ENCODE data around the gene MAG. TPM values are rescaled to one million over a fixed set of nuclear protein-coding genes. Genes with fewer than 3 reads are reported as not detected.

The MAG gene
- total RNA-seq, 1 experiment from 2014 or later, result 13.4 TPM

DNA sequence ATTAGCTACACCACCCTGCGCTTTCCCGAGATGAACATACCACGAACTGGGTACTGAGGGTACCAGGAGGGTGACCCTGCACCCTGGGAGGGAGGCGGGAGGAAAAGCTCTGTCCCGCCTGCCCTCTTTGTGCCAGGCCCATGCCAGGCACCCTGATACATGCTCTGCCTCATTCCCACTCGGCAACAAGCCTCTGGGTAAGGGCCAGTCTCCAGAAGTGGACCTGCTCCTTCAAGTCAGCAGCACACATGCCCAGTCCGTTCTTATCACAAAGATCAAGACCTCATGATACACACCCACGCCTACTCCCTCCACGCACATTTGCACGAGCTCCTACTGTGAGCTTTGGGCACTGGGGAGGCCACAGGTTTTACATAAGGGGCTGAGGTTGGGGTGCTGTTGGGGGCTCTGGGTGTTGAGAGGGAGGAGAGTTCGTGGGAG, 53.7 kb downstream of the MAG start:
- Histone ChIP-seq H3K4me2 (no peak overlapping the region), H3K4me3 (no peak overlapping the region), H2AFZ (no peak overlapping the region), H3K4me1 (replicated peaks; ENCODE audit: insufficient read depth) (no peaks in the 10 kb centered on the region), H3K36me3 (ENCODE audit: low read depth) (0 out of 2 replicates have a peak, but pooled peaks cover 4% of the 10 kb centered on the region), H3K9me2 (ENCODE audit: insufficient read depth) (no peaks in the 10 kb centered on the region), H3K27me3 (ENCODE audit: insufficient read depth, low read depth) (no peaks in the 10 kb centered on the region), H3K9me3 (ENCODE audit: insufficient read depth, low read depth) (no peaks in the 10 kb centered on the region), H3K27ac (no peak overlapping the region), H3F3A (ENCODE audit: insufficient read depth, low read depth) (0 out of 2 replicates have a peak, but pooled peaks cover 3% of the 10 kb centered on the region), H4K20me1 (ENCODE audit: insufficient read depth) (no peaks in the 10 kb centered on the region), H3K79me2 (ENCODE audit: low read depth) (no peaks in the 10 kb centered on the region)
- intact Hi-C loops (cut with micrococcal nuclease; ENCODE audit: unreplicated experiment), result no loop called here
- no TSS peak for BruUV-seq (replicated peaks)
- POLR2A ChIA-PET (ENCODE audit: unreplicated experiment), result no interaction called here
- no peak for DNase-seq
- TF ChIP-seq EZH2 (IDR thresholded peaks at IDR 0.05; ENCODE audit: low read depth), result no peak
- TF ChIP-seq, protein P1, sequence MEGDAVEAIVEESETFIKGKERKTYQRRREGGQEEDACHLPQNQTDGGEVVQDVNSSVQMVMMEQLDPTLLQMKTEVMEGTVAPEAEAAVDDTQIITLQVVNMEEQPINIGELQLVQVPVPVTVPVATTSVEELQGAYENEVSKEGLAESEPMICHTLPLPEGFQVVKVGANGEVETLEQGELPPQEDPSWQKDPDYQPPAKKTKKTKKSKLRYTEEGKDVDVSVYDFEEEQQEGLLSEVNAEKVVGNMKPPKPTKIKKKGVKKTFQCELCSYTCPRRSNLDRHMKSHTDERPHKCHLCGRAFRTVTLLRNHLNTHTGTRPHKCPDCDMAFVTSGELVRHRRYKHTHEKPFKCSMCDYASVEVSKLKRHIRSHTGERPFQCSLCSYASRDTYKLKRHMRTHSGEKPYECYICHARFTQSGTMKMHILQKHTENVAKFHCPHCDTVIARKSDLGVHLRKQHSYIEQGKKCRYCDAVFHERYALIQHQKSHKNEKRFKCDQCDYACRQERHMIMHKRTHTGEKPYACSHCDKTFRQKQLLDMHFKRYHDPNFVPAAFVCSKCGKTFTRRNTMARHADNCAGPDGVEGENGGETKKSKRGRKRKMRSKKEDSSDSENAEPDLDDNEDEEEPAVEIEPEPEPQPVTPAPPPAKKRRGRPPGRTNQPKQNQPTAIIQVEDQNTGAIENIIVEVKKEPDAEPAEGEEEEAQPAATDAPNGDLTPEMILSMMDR (conservative IDR thresholded peaks at IDR 0.05), result no peak
- CTCF ChIA-PET, result no interaction called here

DNA sequence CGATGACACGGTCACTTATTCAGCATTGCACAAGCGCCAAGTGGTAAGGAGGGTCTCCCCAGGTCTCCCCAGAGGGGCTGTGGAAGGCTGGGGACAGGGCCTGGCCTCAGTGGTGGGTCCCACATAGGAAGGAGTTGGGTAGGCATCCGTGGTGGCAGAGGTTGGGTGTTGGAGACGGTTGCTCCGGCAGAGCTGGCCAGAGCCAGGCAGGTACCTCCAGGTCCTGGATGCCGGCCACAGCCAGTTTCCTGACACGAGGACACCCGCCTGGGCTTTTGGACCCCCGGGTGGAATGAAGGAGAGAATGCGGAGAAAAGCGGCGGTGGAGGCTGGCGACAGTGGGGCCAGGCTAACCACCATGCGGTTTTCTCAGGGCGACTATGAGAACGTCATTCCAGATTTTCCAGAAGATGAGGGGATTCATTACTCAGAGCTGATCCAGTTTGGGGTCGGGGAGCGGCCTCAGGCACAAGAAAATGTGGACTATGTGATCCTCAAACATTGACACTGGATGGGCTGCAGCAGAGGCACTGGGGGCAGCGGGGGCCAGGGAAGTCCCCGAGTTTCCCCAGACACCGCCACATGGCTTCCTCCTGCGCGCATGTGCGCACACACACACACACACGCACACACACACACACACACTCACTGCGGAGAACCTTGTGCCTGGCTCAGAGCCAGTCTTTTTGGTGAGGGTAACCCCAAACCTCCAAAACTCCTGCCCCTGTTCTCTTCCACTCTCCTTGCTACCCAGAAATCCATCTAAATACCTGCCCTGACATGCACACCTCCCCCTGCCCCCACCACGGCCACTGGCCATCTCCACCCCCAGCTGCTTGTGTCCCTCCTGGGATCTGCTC, 54.5 kb downstream of the MAG start:
- H3K9me3 ChIP-seq (ENCODE audit: insufficient read depth, low read depth), result no peaks in the 10 kb centered on the region
- H3K27ac ChIP-seq, result no peak overlapping the region
- H4K20me1 ChIP-seq (ENCODE audit: insufficient read depth), result no peaks in the 10 kb centered on the region
- H3K4me2 ChIP-seq, result no peak overlapping the region
- ChIA-PET POLR2A (ENCODE audit: unreplicated experiment) (no interaction called here), CTCF (no interaction called here)
- BruUV-seq (replicated peaks), result TSS peak; percentile 36
- H3K36me3 ChIP-seq (ENCODE audit: low read depth), result 0 out of 2 replicates have a peak, but pooled peaks cover 4% of the 10 kb centered on the region
- H3K27me3 ChIP-seq (ENCODE audit: insufficient read depth, low read depth), result no peaks in the 10 kb centered on the region
- H3K4me3 ChIP-seq, result no peak overlapping the region
- TF ChIP-seq, protein P1 (conservative IDR thresholded peaks at IDR 0.05), result no peak
- intact Hi-C loops (cut with micrococcal nuclease; ENCODE audit: unreplicated experiment), result no loop called here
- DNase-seq, result no peak
- H3F3A ChIP-seq (ENCODE audit: insufficient read depth, low read depth), result 0 out of 2 replicates have a peak, but pooled peaks cover 3% of the 10 kb centered on the region
- H3K4me1 ChIP-seq (replicated peaks; ENCODE audit: insufficient read depth), result no peaks in the 10 kb centered on the region
- H3K9me2 ChIP-seq (ENCODE audit: insufficient read depth), result no peaks in the 10 kb centered on the region
- no peak overlapping the region for H2AFZ ChIP-seq
- H3K79me2 ChIP-seq (ENCODE audit: low read depth), result no peaks in the 10 kb centered on the region

DNA sequence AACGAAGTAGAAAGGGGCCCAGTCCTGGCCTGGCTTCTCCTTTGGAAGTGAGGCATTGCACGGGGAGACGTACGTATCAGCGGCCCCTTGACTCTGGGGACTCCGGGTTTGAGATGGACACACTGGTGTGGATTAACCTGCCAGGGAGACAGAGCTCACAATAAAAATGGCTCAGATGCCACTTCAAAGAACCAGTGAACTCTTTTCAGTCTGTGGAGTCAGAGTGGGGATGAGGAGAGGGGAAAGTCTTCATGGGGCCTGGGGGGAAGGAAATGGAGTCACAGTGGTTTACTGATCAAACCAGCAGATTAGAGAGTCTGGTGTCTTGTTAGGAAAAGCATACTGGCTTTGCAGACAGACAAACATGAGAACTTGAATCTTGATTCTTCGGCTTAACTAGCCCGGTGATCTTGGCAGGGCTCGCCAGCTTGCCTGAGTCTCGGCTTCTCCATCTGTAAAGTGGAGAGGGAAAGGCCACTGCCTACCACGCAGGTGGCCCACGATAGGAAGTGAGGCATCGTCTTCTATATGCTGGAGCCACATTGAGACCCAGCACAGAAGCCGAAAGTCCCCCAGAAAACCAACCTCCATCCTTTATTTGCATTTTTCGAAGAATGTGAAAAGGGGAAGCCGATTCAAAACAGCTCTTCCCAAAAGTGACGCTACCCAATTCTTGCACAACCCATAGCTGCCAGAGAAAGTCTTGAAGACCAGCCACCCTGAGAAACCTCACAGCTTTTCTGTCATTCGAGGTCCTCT, 55.4 kb downstream of the MAG start, which contains the start of gene FFAR1:
FFAR1 (plus strand) TSS at position 732 of the 759 bp plus-strand sequence. CDS start 3,650 bp downstream, outside the sequence.
- no peaks in the 10 kb centered on the region for H3K27me3 ChIP-seq (ENCODE audit: insufficient read depth, low read depth)
- H3K79me2 ChIP-seq (ENCODE audit: low read depth), result no peaks in the 10 kb centered on the region
- intact Hi-C loops (cut with micrococcal nuclease; ENCODE audit: unreplicated experiment), result no loop called here
- H3K4me2 ChIP-seq, result no peak within 1 kb of the TSS
- TF ChIP-seq EZH2 (IDR thresholded peaks at IDR 0.05; ENCODE audit: low read depth), result no peak
- TF ChIP-seq, protein P1 (conservative IDR thresholded peaks at IDR 0.05), result no peak
- no peak for DNase-seq
- no peak within 1 kb of the TSS for H3K27ac ChIP-seq
- no TSS peak for BruUV-seq (replicated peaks)
- 0 out of 2 replicates have a peak, but pooled peaks cover 4% of the 10 kb centered on the region for H3K36me3 ChIP-seq (ENCODE audit: low read depth)
- H4K20me1 ChIP-seq (ENCODE audit: insufficient read depth), result no peaks in the 10 kb centered on the region
- H3K9me2 ChIP-seq (ENCODE audit: insufficient read depth), result no peaks in the 10 kb centered on the region
- CTCF ChIA-PET, result no interaction called here
- H3K9me3 ChIP-seq (ENCODE audit: insufficient read depth, low read depth), result no peaks in the 10 kb centered on the region
- 0 out of 2 replicates have a peak, but pooled peaks cover 3% of the 10 kb centered on the region for H3F3A ChIP-seq (ENCODE audit: insufficient read depth, low read depth)
- H2AFZ ChIP-seq, result no peak within 1 kb of the TSS
- POLR2A ChIA-PET (ENCODE audit: unreplicated experiment), result no interaction called here
- no peak within 1 kb of the TSS for H3K4me3 ChIP-seq
- no peaks in the 10 kb centered on the region for H3K4me1 ChIP-seq (replicated peaks; ENCODE audit: insufficient read depth)

Data from PC-9 (cell line).